NB4 (cell line): ENCODE measurements around the gene ATP6V1C2.
"Not testable (repeated sequence)": the region's sequence is repeated elsewhere in the genome, so short reads cannot be mapped to it uniquely, and the experiment has no call there.

ENCODE experiments used
- MYC ChIP-seq: IDR thresholded peaks from 2 replicates; pipeline ENCODE4 v1.6.1; 2011; ENCODE audit warnings: low read depth, low read length
- POLR2A ChIP-seq: IDR thresholded peaks from 2 replicates; pipeline ENCODE4 v1.6.1; 2011; ENCODE audit warnings: mild to moderate bottlenecking; ENCODE audit not compliant: insufficient read length; ENCODE audit errors: extremely low read depth
- TF ChIP-seq, protein P1 (sequence below): IDR thresholded peaks from one replicate; pipeline ENCODE4 v1.5.1; 2012; ENCODE audit warnings: low read depth, low read length
- TF ChIP-seq, protein P2 (sequence below): IDR thresholded peaks from 2 replicates; pipeline ENCODE4 v1.6.1; 2011; ENCODE audit warnings: low read depth, low read length

- TF ChIP-seq, protein P1, sequence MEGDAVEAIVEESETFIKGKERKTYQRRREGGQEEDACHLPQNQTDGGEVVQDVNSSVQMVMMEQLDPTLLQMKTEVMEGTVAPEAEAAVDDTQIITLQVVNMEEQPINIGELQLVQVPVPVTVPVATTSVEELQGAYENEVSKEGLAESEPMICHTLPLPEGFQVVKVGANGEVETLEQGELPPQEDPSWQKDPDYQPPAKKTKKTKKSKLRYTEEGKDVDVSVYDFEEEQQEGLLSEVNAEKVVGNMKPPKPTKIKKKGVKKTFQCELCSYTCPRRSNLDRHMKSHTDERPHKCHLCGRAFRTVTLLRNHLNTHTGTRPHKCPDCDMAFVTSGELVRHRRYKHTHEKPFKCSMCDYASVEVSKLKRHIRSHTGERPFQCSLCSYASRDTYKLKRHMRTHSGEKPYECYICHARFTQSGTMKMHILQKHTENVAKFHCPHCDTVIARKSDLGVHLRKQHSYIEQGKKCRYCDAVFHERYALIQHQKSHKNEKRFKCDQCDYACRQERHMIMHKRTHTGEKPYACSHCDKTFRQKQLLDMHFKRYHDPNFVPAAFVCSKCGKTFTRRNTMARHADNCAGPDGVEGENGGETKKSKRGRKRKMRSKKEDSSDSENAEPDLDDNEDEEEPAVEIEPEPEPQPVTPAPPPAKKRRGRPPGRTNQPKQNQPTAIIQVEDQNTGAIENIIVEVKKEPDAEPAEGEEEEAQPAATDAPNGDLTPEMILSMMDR, result not testable (repeated sequence)
- TF ChIP-seq, protein P2, sequence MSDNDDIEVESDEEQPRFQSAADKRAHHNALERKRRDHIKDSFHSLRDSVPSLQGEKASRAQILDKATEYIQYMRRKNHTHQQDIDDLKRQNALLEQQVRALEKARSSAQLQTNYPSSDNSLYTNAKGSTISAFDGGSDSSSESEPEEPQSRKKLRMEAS, result not testable (repeated sequence)
- not testable (repeated sequence) for TF ChIP-seq POLR2A, MYC
Measured at GRCh38 chr2:10805990-10806389, 84.6 kb downstream of the ATP6V1C2 start.
